Ascending aorta (tissue), 2 donors: ENCODE measurements around the gene POLD2. TPM values are rescaled to one million over a fixed set of nuclear protein-coding genes. Genes with fewer than 3 reads are reported as not detected.
A peak's percentile ranks its signal among the peaks of the same experiment; 100 is the strongest.

Source experiments
- DNase-seq, 2 donors: peaks; one replicate each; pipeline ENCODE4 v3.0.0-alpha.2; 2019; ENCODE audit warnings: low spot score in 2 of 2
- H3K27ac ChIP-seq, 2 donors: fragments of 200-600 bp; sonication (generic); one replicate each; pipeline ENCODE4 v1.5.1; 2016 to 2017; ENCODE audit warnings: mild to moderate bottlenecking in 1 of 2
- H3K27me3 ChIP-seq: fragments of 200-600 bp; sonication (generic); one replicate; pipeline ENCODE4 v1.5.1; 2017
- H3K36me3 ChIP-seq, 2 donors: fragments of 200-600 bp; sonication (generic); one replicate each; pipeline ENCODE4 v1.5.1; 2016
- H3K4me1 ChIP-seq, 2 donors: fragments of 200-600 bp; sonication (generic); one replicate each; pipeline ENCODE4 v1.5.1; 2016 to 2017; ENCODE audit warnings: mild to moderate bottlenecking in 1 of 2
- H3K4me3 ChIP-seq, 2 donors: fragments of 200-600 bp; sonication (generic); one replicate each; pipeline ENCODE4 v1.5.1; 2016 to 2017; ENCODE audit warnings: mild to moderate bottlenecking in 1 of 2
- H3K9me3 ChIP-seq, 2 donors: fragments of 200-600 bp; sonication (generic); one replicate each; pipeline ENCODE4 v1.5.1; 2016
- CTCF ChIP-seq, 3 experiments: fragments of 200-600 bp in 2 of 3; fragments of 450-650 bp in 1 of 3; sonication (generic) in 2 of 3; IDR thresholded peaks; one replicate each; pipeline ENCODE4 v1.5.1; 2016 to 2019; ENCODE audit warnings: antibody characterized with exemption in 3 of 3, mild to moderate bottlenecking in 1 of 3, moderate library complexity in 1 of 3
- intact Hi-C: fragments of 100-400 bp; cut with DNase I; formaldehyde crosslinking; loops from one replicate; pipeline ENCODE4 v1.15.1; 2023
- total RNA-seq: library from RNA; depleted of rRNA; stranded (reverse); fragments of >200 nt; gene quantifications from one replicate; pipeline ENCODE4 v1.1.0, GENCODE V29; 2016

Gene POLD2
- total RNA-seq, 1 donor from 2014 or later, result 97.0 TPM

GRCh38 chr7:44116087-44116788, 7.1 kb downstream of the POLD2 start:
- H3K27ac ChIP-seq, result no peak overlapping the region
- peaks cover 43 to 75% of the 10 kb centered on the region in 2 donors for H3K36me3 ChIP-seq
- peaks cover 0 to 9% of the 10 kb centered on the region in 2 donors for H3K4me1 ChIP-seq
- H3K4me3 ChIP-seq, result no peak overlapping the region
- no peak for DNase-seq
- no peak for TF ChIP-seq CTCF (IDR thresholded peaks at IDR 0.05)
- intact Hi-C loops, result no loop called here
- no peaks in the 10 kb centered on the region for H3K9me3 ChIP-seq
- no peaks in the 10 kb centered on the region for H3K27me3 ChIP-seq

DNA sequence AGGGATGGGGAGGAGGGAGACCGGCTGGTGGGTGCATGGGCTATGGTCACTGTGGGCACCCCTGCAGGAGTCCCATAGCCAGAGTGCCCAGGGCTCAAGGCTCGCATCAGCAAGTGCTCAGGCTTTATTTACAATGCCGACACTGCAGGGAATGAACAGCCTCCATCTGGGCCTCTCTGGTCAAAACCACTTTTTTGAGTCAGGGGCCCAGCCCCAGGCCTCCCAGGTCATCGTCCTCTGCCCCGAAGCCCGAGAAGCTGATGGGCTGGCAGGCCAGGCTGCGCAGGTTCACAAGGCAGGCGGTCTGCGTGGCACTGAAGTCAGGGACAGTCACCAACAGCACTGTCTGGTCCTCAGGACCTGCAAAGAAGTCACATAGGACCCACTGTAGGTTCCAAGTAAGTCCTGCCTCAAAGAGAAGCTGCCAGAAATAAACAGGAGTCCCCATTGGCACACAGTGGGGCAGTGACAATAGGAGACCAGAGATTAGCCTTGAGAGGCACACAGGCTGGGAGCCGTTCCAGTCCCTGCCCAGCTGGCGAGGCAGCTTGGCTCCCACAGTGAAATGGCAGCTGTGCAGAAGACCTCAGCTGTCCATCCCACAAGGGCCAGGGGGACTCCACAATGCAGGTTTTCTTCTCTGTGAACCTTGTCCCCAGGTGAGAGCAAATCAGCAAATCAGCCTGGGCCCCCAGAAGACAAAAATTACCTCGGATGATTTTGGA, 8.6 kb downstream of the POLD2 start:
- no peaks in the 10 kb centered on the region for H3K27me3 ChIP-seq
- H3K4me1 ChIP-seq, result peaks cover 4 to 13% of the 10 kb centered on the region in 2 donors
- TF ChIP-seq CTCF (IDR thresholded peaks at IDR 0.05), result no peak
- intact Hi-C loops, result no loop called here
- peak overlapping the region in 1 of 2 donors; percentile 54 for H3K27ac ChIP-seq
- DNase-seq, result no peak
- H3K36me3 ChIP-seq, result peaks cover 58 to 75% of the 10 kb centered on the region in 2 donors
- no peaks in the 10 kb centered on the region for H3K9me3 ChIP-seq
- no peak overlapping the region for H3K4me3 ChIP-seq

DNA sequence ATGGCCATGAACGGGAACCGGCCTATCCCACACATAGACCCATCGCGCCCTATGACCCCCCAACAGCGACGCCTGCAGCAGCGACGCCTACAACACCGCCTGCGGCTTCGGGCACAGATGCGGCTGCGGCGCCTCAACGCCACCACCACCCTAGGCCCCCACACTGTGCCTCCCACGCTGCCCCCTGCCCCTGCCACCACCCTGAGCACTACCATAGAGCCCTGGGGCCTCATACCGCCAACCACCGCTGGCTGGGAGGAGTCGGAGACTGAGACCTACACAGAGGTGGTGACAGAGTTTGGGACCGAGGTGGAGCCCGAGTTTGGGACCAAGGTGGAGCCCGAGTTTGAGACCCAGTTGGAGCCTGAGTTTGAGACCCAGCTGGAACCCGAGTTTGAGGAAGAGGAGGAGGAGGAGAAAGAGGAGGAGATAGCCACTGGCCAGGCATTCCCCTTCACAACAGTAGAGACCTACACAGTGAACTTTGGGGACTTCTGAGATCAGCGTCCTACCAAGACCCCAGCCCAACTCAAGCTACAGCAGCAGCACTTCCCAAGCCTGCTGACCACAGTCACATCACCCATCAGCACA, 9.5 kb downstream of the POLD2 start:
- Histone ChIP-seq H3K27me3 (no peaks in the 10 kb centered on the region), H3K9me3 (no peaks in the 10 kb centered on the region), H3K27ac (peak overlapping the region; percentile 33 to 54), H3K4me1 (peaks cover 4 to 21% of the 10 kb centered on the region in 2 donors), H3K36me3 (peaks cover 67 to 79% of the 10 kb centered on the region in 2 donors), H3K4me3 (no peak overlapping the region)
- no peak for DNase-seq
- intact Hi-C loops, result no loop called here
- TF ChIP-seq CTCF (IDR thresholded peaks at IDR 0.05), result no peak

DNA sequence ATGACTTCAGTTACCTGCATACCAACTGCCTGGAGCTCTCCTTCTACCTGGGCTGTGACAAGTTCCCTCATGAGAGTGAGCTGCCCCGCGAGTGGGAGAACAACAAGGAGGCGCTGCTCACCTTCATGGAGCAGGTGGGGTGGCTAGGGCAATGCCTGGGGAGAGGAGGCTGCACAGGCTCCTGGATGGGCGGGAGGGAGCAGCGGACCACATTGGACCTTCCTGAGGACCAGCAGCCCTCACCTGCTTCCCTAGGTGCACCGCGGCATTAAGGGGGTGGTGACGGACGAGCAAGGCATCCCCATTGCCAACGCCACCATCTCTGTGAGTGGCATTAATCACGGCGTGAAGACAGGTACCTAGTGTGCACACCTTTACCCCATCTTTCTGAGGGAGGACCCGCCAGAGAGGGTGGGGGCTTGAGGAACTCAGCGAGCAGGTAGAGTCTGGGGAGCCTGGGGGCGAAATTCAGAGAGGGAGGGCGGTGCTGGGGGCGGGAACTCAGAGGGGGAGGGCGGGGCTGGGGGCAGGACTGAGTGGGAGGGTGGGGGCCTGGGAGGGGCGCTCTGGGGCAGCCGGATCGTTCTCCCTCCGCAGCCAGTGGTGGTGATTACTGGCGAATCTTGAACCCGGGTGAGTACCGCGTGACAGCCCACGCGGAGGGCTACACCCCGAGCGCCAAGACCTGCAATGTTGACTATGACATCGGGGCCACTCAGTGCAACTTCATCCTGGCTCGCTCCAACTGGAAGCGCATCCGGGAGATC, 10.2 kb downstream of the POLD2 start:
- Histone ChIP-seq H3K27me3 (no peaks in the 10 kb centered on the region), H3K36me3 (peaks cover 74 to 84% of the 10 kb centered on the region in 2 donors), H3K9me3 (no peaks in the 10 kb centered on the region), H3K27ac (peak overlapping the region; percentile 33 to 100), H3K4me3 (no peak overlapping the region), H3K4me1 (peaks cover 10 to 28% of the 10 kb centered on the region in 2 donors)
- intact Hi-C loops, result no loop called here
- no peak for DNase-seq
- no peak for TF ChIP-seq CTCF (IDR thresholded peaks at IDR 0.05)

GRCh38 chr7:44112231-44112996, 10.9 kb downstream of the POLD2 start:
- no peak for TF ChIP-seq CTCF (IDR thresholded peaks at IDR 0.05)
- no peak for DNase-seq
- H3K9me3 ChIP-seq, result no peaks in the 10 kb centered on the region
- peaks cover 18 to 35% of the 10 kb centered on the region in 2 donors for H3K4me1 ChIP-seq
- H3K4me3 ChIP-seq, result no peak overlapping the region
- H3K27ac ChIP-seq, result peak overlapping the region; percentile 1 to 100
- peaks cover 81 to 87% of the 10 kb centered on the region in 2 donors for H3K36me3 ChIP-seq
- H3K27me3 ChIP-seq, result no peaks in the 10 kb centered on the region
- intact Hi-C loops, result no loop called here
